Inferior parietal cortex (tissue), 1 donor: ENCODE results near the gene INSRR.

ENCODE experiments used
- DNase-seq: peaks from one replicate; pipeline ENCODE4 v3.0.0-alpha.2; 2016; ENCODE audit errors: extremely low spot score

The INSRR gene

GRCh38 chr1:156874572-156875340 is 15.8 kb upstream of the INSRR start:
- no peak for DNase-seq

DNA sequence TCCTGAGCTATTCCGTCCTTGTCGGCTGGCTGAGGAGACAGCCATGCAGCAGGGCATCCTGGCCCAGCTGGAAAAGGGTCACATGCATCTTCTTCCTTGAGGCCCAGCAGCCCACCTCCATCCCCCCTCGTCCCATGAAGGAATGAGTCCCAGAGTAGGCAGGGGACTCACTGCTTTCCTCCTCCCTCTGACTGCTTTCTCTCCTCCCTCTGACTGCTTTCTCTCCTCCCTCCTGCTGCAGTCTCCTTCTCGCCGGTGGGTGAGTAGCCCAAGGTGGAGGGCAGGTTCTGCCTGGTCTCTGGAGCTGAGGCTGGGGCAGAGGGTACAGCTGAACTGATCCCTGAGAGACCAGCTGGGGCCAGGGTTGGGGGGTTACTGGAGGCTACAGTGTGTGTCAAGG is 15.2 kb upstream of the INSRR start:
- no peak for DNase-seq

DNA sequence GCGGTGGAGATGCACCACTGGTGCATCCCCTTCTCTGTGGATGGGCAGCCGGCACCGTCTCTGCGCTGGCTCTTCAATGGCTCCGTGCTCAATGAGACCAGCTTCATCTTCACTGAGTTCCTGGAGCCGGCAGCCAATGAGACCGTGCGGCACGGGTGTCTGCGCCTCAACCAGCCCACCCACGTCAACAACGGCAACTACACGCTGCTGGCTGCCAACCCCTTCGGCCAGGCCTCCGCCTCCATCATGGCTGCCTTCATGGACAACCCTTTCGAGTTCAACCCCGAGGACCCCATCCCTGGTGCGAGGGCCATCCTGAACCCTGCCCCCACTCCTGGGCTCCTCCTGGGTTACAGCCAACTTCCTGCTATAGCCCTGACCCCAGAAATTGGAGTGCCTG is 14.7 kb upstream of the INSRR start:
- no peak for DNase-seq

GRCh38 chr1:156869455-156869854 is 10.5 kb upstream of the INSRR start:
- no peak for DNase-seq

- DNase-seq, result no peak
These were observed 9.4 kb upstream of the INSRR start for GRCh38 chr1:156868341-156868740.

- DNase-seq, result no peak
These were observed 7.5 kb upstream of the INSRR start for GRCh38 chr1:156866249-156866909.

- DNase-seq, result no peak
These were observed 6.9 kb upstream of the INSRR start for GRCh38 chr1:156865865-156866248.

DNA sequence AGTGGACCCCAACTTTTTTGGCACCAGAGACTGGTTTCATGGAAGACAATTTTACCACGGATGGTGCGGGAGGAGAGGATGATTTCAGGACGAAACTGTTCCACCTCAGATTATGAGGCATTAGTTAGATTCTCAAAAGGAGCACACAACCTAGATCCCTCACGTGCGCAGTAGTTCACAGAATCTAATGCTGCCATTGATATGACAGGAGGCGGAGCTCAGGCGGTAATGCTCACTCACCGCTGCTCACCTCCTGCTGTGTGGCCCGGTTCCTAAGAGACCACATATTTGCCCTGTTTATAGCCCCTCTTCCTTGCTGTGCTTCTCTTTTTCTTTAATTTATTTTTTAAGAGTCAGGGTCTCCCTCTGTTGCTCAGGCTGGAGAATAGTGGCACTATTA is 6.3 kb upstream of the INSRR start:
- DNase-seq, result no peak

DNA sequence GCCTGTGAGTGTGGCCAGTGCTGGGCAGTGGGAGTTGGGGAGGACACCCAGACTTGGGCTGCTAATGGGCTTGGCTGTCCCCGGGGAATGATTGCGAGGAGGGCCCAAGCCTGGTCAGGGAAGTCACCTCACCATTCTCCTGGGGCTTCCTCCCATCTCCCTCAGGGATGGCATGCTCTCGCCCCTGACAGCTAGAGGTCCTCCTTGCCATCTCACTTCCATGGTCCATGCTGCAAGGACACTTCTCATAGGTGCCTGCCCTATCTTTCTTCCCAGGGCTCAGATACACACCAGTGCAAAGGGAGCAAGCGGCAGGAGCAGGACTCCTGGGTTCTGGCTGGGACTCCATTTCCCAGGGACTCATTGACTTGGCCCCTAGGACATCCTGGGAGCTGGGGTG is 5.9 kb upstream of the INSRR start:
- no peak for DNase-seq

- no peak for DNase-seq
These were observed 4.7 kb upstream of the INSRR start for GRCh38 chr1:156863631-156864030.

- DNase-seq, result no peak
These were observed 4.2 kb upstream of the INSRR start for GRCh38 chr1:156862997-156863599.

GRCh38 chr1:156862584-156862983 is 3.7 kb upstream of the INSRR start:
- DNase-seq, result no peak

DNA sequence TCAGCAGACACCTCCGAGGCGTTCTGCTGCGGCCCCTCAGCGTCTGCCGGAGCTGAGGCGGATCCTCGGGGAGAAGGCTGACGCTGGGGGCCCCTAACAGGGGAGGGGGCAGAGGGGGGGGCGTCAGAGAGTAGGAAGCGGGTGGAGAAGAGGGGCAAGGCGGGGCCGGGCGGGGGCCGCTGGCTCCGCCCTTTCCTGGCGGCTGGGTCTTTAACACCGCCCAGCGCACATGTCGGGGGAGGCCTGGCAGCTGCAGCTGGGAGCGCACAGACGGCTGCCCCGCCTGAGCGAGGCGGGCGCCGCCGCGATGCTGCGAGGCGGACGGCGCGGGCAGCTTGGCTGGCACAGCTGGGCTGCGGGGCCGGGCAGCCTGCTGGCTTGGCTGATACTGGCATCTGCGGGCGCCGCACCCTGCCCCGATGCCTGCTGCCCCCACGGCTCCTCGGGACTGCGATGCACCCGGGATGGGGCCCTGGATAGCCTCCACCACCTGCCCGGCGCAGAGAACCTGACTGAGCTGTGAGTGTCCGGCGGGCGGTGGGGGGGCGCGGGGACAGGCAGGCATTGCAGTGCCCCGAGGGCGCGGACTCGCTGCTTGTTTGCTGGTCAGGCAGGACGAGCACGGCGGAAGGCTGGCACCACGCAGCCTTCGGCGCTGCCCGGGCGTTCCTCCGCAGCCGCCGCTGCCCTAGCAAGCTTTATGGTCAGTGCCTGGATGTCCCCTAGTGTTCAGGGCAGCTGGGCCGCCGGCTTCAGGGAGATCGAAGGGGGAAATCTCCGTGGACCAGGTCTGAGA is 1.9 kb upstream of the INSRR start, which contains the start of gene NTRK1:
NTRK1 (plus strand) TSS at position 238 of the 796 bp plus-strand sequence; CDS start at position 308, 70 bp downstream.
- DNase-seq, result no peak

DNA sequence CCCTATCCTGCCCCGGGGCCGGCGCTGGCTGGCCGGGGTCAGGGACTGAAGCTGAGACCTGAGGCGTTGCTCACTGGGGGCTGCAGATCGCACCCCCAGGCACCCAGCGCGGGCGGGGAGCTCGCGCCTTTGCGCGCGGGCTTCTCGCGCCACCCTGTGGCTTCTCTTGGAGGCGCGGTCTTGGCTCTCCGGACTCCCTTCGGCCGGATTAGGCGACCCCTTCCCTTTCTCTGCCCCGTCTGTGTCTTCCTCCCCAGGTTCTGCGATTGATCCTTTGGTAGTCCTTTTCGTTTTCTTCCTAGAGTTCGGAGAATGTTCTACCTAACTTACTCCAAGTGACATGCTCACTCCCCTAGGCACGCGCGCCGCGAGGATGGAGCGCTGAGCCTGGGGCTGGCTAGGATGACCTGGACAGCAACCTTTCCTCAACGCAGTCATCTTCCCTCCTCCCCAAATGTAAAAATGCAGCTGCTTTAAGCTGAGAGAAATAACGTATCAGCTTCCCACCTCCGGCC is 1.3 kb upstream of the INSRR start:
- DNase-seq, result peak; percentile 59

DNA sequence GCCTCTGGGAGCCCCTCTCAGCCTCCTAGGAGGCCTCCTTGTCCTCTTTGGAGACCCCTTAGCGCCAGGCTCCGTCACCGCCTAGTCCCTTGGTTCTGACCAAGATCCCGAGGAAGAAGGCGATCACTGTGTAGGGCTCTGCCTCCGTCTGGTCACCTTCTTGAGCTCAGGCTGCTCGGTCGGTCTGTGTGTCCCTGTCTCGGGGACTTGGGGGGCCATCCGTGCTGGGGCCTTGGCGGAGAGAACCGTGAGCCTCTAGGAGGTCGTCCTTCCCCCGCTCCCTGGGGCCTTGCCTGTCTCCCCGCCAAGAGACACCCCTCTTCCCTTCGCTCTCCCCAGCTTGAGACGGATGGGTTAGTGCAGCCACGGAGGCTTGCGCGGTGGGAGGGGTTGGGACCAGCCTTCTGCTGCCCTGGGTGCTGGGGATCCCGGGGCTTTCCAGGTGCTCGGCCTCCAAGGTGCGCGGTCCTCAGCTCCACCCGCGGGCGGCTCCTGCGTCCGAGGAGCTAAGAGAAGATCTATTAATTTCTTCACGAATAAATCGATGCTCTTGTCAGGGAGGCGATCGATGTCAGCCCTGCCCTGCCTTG is 701 bp upstream of the INSRR start:
- no peak for DNase-seq

- DNase-seq, result no peak
These were observed 361 bp downstream of the INSRR start for GRCh38 chr1:156858555-156858956.

DNA sequence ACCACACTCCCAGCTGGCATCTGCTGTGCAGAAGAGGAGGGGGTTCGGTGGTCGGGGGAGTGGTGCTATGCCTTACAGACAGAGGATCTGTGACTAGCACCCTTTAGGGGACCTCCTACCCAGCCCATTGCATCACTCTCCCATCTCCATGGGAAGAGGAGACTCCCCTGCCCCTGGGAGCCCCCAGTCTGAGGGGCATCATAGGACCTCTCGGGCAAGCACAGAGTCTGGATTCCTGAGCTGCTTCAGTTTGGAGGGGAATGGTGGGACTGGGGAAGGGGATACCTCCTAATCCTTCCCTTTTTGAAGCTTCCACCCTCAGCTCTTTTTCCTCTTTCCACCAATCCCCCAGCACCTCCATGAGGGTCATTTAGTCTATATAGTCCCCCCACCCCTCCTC is 1.4 kb downstream of the INSRR start:
- no peak for DNase-seq

DNA sequence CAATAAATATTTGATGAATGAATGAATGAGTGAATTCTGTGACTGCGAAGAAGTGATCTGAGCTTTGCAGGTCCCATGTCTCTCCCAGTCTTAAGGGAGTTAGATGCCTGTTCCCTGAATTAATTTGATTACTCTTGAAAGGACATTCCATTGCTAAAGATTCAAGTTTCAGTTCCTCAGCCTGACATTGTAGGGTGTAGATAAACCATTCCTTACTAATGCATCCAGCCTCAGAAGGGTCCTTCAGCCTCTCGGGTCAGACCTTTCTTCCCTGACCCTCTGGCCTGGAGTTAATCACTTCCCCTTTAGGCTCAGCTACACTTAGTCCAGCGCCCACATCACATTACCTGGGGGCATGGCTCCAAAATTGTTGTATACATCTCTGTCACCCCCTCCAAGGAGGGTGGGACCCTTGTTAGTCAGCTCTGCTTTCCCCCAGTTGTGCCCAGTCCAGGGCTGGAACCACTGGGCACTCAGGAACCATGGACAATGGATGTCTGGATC is 2.6 kb downstream of the INSRR start:
- DNase-seq, result no peak

DNA sequence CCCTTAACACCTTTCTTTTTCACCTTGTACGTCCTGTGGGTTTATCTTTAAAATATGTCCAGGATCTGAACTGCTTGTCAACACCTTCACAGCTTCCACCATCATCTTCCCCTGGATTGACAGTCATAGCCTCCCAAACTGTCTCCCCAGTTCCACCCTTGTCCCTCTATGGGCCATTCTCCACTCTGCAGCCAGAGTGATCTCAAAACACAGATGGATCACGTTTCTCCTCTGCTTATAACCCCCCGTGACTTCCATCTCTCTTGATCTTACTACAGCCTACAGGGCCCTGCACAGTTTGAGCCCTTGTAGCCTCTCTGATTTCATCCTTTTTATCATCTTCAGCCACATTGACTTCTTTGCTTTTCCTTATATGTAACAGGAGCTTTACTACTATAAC is 4.3 kb downstream of the INSRR start:
- DNase-seq, result no peak

DNA sequence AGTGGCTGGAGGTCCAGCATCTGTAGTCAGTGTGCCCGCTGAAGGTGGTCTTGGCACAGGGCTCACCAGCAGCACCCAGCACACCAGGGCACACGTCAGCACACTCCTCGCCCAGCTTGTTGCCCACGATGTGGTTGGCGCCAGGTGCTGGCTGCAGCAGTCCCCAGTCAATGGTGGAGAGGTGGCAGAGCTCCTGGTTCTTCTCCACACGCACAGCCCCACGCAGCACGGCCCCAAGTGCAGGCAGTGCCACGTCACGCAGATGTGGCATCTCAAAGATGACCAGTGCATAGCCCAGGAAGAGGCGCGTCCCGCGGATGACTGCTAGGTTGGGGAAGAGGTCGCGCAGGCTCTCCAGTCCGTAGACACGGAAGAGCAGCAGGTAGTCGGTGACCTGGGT is 5.2 kb downstream of the INSRR start:
- DNase-seq, result no peak

DNA sequence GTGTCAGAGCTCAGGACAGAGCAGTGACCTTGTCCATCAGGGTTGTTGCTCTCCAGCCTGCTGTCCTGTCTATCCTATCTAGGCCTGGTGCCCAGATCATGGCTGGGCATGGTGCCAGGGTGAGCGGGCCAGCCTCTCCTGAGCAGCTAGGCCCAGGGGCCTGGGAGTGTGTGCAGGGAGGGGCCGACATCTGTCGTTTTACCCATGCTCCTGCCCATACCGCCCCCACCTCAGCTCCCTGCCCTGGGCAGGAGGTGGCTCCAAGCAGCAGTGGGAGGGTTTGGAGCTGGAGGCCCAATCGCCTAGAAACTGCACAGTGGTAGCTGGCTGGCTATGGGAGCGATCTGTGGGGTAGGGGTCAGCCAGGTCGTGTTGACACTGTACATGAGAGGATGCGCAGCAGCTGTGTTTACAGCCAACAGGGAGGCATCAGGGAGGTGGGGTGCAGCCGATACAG is 6.5 kb downstream of the INSRR start:
- peak; percentile 21 for DNase-seq
